Coronary artery (tissue), 2 donors: Measurements from ENCODE around the gene ZNF624.

Experiments
- DNase-seq: peaks from one replicate; pipeline ENCODE4 v3.0.0-alpha.2; 2017; ENCODE audit warnings: low spot score
- H3K27ac ChIP-seq, 2 donors: fragments of 200-600 bp; sonication (generic); one replicate each; pipeline ENCODE4 v1.5.1; 2016 to 2019
- H3K4me3 ChIP-seq: fragments of 200-600 bp; sonication (generic); 2 replicates; pipeline ENCODE4 v1.5.1; 2016; ENCODE audit warnings: mild to moderate bottlenecking, moderate library complexity
- TF ChIP-seq, protein P1 (sequence below): fragments of 200-600 bp; sonication (generic); IDR thresholded peaks from one replicate; pipeline ENCODE4 v1.5.1; 2019; ENCODE audit warnings: antibody characterized with exemption

Gene ZNF624

DNA sequence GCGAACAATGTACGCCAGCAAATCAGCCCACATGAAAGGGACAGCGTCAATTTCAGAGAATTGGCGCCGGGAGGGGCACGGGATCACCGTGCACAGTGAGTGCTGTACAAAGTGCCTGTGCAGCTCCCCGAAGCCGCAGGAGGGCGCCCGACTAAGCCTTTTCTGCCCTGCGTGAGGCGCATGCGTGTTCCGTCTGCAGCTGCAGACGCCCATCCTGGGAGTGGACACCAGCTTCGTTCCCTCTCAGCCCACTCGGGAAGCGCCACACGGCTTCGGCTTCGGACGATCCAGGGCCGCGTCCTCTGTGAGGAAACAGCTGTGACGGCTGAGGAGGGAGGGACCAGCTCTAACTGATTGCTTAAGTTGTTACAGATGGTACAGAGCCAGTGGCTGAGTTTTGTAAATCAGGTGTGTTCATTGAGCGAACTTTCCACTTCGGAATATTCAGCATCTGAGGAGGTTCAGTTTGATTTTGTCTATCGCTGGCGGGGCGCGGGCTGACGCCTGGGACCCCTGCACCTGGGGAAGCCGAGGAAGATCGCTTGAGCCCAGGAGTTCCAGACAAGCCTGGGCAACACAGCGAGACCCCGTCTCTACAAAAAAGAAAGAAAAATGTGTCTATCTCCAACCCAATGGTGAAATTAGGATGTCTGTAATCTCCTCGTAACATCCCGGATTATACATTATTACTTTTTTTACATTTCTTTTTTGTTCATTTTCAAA lies 69.2 kb downstream of the ZNF624 start:
- Histone ChIP-seq H3K27ac (no peak overlapping the region), H3K4me3 (peak overlapping the region; percentile 47)
- peak; percentile 90 for DNase-seq
- TF ChIP-seq, protein P1, sequence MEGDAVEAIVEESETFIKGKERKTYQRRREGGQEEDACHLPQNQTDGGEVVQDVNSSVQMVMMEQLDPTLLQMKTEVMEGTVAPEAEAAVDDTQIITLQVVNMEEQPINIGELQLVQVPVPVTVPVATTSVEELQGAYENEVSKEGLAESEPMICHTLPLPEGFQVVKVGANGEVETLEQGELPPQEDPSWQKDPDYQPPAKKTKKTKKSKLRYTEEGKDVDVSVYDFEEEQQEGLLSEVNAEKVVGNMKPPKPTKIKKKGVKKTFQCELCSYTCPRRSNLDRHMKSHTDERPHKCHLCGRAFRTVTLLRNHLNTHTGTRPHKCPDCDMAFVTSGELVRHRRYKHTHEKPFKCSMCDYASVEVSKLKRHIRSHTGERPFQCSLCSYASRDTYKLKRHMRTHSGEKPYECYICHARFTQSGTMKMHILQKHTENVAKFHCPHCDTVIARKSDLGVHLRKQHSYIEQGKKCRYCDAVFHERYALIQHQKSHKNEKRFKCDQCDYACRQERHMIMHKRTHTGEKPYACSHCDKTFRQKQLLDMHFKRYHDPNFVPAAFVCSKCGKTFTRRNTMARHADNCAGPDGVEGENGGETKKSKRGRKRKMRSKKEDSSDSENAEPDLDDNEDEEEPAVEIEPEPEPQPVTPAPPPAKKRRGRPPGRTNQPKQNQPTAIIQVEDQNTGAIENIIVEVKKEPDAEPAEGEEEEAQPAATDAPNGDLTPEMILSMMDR, result peak; percentile 91

DNA sequence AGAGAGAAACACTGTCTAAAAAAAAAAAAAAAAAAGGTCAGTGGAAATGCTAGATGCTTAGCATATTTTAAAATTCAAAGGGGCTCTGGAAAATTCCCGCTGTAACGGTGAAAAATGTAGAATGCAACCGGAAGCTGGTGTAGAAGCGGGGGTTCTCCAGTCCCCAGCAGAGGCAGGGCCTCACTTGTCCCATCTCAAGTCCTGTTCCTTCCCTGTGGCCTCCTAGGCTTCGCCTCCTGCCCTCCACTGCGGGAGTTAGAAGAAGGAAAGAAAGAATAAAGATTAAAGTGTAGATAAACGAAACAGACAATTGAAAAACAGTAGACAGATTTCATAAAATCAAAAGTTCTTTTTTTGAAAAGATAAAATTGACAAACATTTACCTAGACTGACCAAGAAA lies 69.9 kb downstream of the ZNF624 start:
- TF ChIP-seq, protein P1, result no peak
- peak overlapping the region; percentile 47 for H3K4me3 ChIP-seq
- no peak overlapping the region for H3K27ac ChIP-seq
- no peak for DNase-seq

DNA sequence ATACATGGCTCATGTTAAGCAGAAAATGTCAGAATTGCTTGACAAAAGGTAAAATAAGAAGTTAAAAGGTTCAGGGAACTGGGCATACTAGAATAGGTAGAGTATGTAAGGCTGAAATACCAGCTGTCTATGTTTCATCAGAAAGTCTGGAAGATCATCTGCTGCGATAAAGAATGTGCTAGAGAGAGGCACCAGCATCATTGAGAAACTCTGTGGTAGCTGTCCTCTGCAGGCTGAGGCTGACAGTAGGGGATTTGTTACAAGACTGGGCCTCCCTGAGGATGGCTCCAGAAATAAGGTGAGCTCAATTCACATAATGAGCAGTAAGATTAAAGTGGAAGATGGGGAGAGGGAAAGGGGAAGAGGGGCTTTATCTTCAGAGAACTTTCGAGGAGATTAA lies 80.2 kb downstream of the ZNF624 start:
- no peak overlapping the region for H3K4me3 ChIP-seq
- no peak overlapping the region for H3K27ac ChIP-seq
- DNase-seq, result no peak
- TF ChIP-seq, protein P1, result no peak
